Fibroblast of skin of right quadriceps (primary cell): ENCODE results near the gene ZNF428.

ENCODE experiments used
- DNase-seq: peaks from one replicate; pipeline ENCODE4 v3.0.0-alpha.2; 2013

The ZNF428 gene

DNA sequence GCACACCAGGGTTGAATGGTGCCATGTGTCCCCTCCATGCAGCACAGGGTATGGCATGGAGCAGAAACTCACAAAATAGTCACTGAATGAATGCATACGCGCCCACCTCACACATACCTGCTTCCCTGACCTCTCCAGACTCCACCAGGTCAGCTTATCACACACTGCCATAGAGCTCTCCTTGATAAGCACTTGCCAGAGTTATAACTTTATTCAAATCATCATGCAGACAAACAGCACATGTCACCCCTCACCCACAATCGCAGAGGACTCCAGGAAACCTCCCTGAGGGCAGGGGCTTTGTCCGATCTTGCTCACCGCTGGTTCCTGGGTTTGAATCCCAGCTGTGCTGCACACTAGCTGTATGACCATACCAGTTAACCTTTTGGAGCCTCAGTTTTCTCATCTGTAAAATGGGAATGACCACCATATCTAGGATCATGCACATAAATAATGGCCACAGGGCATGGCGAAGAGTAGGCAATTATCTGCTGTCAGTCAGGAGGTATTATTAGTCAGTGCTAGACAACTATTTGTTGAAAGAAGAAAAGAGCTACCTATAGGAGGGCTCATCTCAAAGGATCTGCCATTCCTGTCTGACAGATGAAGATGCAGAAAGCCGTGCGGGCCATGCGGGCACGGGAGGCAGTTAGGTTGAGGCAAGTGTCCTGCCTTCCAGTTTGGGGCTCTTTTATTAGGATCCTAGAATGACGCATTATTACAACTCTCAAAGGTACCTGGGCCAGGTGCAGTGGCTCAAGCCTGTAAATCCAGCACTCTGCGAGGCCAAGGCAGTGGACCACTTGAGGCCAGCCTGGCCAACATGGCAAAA lies 58.1 kb downstream of the ZNF428 start:
- DNase-seq = no peak

DNA sequence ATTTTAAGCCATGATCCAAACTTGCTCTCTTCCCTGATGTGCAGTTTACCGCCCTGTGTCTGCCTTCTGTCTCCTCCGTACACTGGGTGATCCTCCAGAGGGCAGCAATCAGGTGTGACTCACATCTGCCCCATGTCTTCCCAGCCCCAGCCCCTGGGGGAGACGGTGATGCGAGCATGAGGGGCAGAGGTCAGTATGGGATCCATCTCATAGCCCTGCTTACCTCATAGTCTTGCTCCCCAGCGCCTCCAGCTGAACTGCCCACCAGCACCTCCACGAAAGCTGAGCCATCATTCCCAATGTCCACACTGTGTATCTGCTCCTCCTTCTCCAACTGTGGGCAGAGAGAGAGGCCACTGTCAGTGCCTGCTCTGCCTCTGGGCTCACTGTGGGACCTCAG lies 58.7 kb downstream of the ZNF428 start:
- DNase-seq = peak; percentile 4
